RPMI7951 (cell line): Measurements from ENCODE around the gene SNCAIP. TPM values are rescaled to one million over a fixed set of nuclear protein-coding genes. Genes with fewer than 3 reads are reported as not detected.

Experiments
- DNase-seq: peaks from one replicate; pipeline ENCODE4 v3.0.0-alpha.2; 2012; ENCODE audit warnings: low read depth
- total RNA-seq: library from RNA; depleted of rRNA; stranded (reverse); fragments of >200 nt; shearing (Covaris generic); gene quantifications from 2 replicates; pipeline ENCODE4 v1.2.3, GENCODE V29; 2014; rRNA removed

Gene SNCAIP
- total RNA-seq, 1 experiment from 2014 or later = not detected

GRCh38 chr5:122500245-122501088, 188.4 kb downstream of the SNCAIP start:
- peak; percentile 48 for DNase-seq

- DNase-seq = no peak
Observed at GRCh38 chr5:122501089-122501435, 189.0 kb downstream of the SNCAIP start.

GRCh38 chr5:122507045-122507444, 195.0 kb downstream of the SNCAIP start:
- no peak for DNase-seq

- peak; percentile 2 for DNase-seq
Observed at GRCh38 chr5:122507581-122507980, 195.5 kb downstream of the SNCAIP start.

GRCh38 chr5:122508623-122509022, 196.6 kb downstream of the SNCAIP start:
- DNase-seq = no peak

Other genes with a start within 250 kb of the SNCAIP start
- 28.4 and 32.2 TPM in 2 replicates for gene LOX, start 234.0 kb upstream of the SNCAIP start, total RNA-seq
- gene ZNF474, start 182.7 kb upstream of the SNCAIP start, total RNA-seq = 0.24 and 0.39 TPM in 2 replicates